ENCODE results near the gene CCSER2.
"Not testable (repeated sequence)": the region's sequence is repeated elsewhere in the genome, so short reads cannot be mapped to it uniquely, and the experiment has no call there.

CCSER2 gene

DNA sequence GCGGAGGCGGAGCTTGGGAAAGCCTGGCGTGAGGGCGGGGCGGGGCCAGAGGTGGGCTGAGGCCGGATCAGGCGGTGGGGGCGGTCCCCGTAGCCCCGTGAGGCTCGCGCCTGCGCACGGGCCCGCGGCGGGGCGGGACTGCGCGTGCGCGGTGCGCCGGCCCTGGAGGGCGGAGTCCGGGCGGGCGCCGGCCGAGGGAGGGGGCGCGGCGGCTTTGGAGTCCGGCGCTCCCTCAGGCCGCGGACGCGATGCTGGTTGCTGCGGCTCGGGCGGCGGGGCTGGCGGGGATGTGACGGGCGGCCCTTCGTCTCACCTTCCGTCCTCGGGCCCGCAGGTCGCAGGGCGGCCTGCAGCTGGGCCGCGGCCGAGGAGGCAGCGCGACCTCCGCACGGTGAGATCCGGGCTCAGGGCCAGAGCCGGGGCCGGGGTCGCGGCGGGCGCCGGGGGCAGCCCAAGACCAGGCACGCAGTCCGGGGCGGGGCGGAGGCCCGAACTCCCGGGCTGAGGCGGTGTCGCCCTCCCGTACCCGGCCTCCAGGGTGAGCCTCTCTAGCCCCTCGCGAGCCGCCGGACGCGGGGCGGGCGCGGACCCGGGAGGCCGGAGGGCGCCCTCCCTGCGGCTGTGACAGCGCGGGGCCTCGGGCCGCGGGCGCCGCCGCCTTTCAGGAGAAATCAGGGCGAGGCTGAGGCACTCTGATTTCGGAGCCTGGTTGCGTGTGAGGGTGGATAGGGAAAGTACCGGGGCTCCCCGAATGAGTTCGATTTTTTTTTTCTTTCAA is at the start of gene CCSER2:
Gene CCSER2, plus strand, starts transcription at position 172 of the 778 bp plus-strand sequence. CDS start 42,464 bp downstream, outside the sequence.
- H3K27me3 Mint-ChIP-seq (ENCODE audit: low read depth), result no peaks in the 10 kb centered on the region
- H3K4me3 Mint-ChIP-seq, result peak within 1 kb of the TSS; percentile 96 to 99 (median 98)
- H3K27ac Mint-ChIP-seq, result peak within 1 kb of the TSS; percentile 79 to 96 (median 94)
- H3K36me3 Mint-ChIP-seq (ENCODE audit: low read depth), result no peaks in the 10 kb centered on the region
- TF ChIP-seq, protein P1, sequence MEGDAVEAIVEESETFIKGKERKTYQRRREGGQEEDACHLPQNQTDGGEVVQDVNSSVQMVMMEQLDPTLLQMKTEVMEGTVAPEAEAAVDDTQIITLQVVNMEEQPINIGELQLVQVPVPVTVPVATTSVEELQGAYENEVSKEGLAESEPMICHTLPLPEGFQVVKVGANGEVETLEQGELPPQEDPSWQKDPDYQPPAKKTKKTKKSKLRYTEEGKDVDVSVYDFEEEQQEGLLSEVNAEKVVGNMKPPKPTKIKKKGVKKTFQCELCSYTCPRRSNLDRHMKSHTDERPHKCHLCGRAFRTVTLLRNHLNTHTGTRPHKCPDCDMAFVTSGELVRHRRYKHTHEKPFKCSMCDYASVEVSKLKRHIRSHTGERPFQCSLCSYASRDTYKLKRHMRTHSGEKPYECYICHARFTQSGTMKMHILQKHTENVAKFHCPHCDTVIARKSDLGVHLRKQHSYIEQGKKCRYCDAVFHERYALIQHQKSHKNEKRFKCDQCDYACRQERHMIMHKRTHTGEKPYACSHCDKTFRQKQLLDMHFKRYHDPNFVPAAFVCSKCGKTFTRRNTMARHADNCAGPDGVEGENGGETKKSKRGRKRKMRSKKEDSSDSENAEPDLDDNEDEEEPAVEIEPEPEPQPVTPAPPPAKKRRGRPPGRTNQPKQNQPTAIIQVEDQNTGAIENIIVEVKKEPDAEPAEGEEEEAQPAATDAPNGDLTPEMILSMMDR (IDR thresholded peaks at IDR 0.05; ENCODE audit: unreplicated experiment in 3 of 3), result peak in 1 of 3 experiments; percentile 7
- peaks cover 34% of the 10 kb centered on the region for H3K4me1 Mint-ChIP-seq
- no peaks in the 10 kb centered on the region for H3K9me3 Mint-ChIP-seq

DNA sequence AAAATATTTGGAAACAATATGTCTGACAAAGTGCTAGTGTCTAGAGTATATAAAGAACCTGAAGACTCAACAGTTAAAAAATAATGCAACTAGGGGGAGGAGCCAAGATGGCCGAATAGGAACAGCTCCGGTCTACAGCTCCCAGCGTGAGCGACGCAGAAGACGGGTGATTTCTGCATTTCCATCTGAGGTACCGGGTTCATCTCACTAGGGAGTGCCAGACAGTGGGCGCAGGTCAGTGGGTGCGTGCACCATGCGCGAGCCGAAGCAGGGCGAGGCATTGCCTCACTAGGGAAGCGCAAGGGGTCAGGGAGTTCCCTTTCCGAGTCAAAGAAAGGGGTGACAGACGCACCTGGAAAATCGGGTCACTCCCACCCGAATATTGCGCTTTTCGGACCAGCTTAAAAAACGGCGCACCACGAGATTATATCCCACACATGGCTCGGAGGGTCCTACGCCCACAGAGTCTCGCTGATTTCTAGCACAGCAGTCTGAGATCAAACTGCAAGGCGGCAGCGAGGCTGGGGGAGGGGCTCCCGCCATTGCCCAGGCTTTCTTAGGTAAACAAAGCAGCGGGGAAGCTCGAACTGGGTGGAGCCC is 48.4 kb upstream of the CCSER2 start:
- H3K27ac Mint-ChIP-seq, result peak overlapping the region in 1 of 3 experiments; percentile 69
- H3K4me1 Mint-ChIP-seq; H3K36me3 Mint-ChIP-seq (ENCODE audit: low read depth): not testable (repeated sequence)
- peaks cover 10% of the 10 kb centered on the region for H3K9me3 Mint-ChIP-seq
- peaks cover 12% of the 10 kb centered on the region for H3K27me3 Mint-ChIP-seq (ENCODE audit: low read depth)
- H3K4me3 Mint-ChIP-seq, result peak overlapping the region; percentile 81 to 89 (median 86)

DNA sequence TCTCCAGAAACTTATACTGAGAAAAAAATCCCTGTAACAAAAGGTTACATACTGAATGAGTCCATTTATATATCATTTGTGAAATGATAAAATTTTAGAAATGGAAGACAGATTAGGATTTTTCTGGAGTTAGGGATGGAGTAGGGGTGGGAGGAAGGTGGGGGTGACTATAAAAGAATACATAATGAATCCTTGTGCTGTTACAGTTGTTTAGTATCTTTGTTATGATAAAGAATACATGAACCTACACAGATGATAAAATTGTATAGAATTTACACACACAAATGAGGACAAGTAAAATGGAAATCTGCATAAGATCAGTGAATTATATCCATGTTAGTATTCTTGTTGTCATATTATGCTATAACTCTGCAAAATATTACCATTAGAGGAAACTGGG is 41.7 kb upstream of the CCSER2 start:
- TF ChIP-seq, protein P1 (IDR thresholded peaks at IDR 0.05; ENCODE audit: unreplicated experiment in 3 of 3), result no peak
- H3K4me1 Mint-ChIP-seq, result no peaks in the 10 kb centered on the region
- H3K27ac Mint-ChIP-seq, result no peak overlapping the region
- no peak overlapping the region for H3K4me3 Mint-ChIP-seq
- H3K9me3 Mint-ChIP-seq, result no peaks in the 10 kb centered on the region
- no peaks in the 10 kb centered on the region for H3K36me3 Mint-ChIP-seq (ENCODE audit: low read depth)
- peaks cover 9% of the 10 kb centered on the region for H3K27me3 Mint-ChIP-seq (ENCODE audit: low read depth)

DNA sequence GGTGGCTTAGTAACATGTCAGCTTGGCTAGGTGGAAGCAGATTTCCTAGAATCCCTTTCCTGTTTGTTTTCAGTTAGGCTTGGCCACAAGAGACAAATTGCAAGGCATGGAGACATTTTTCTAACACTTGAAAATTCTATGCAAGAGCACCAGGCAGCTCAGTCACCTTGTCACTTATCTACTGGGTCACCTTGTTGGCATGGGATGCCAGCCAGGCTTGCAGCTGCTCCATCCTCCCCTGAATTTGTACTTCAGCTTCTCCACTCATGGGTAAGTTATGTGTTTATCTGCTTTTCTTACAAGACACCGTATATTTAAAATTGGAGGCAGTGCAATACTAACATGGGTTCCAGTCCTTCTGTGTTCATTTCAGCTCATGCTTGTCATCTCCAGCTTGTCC is 40.2 kb upstream of the CCSER2 start:
- TF ChIP-seq, protein P1 (IDR thresholded peaks at IDR 0.05; ENCODE audit: unreplicated experiment in 3 of 3), result no peak
- Mint-ChIP-seq H3K9me3 (no peaks in the 10 kb centered on the region), H3K27ac (no peak overlapping the region), H3K4me3 (no peak overlapping the region), H3K27me3 (ENCODE audit: low read depth) (peaks cover 9% of the 10 kb centered on the region), H3K36me3 (ENCODE audit: low read depth) (no peaks in the 10 kb centered on the region), H3K4me1 (no peaks in the 10 kb centered on the region)

- peaks cover 12% of the 10 kb centered on the region for H3K27me3 Mint-ChIP-seq (ENCODE audit: low read depth)
- H3K4me3 Mint-ChIP-seq, result no peak overlapping the region
- H3K4me1 Mint-ChIP-seq, result peaks cover 4% of the 10 kb centered on the region
- H3K9me3 Mint-ChIP-seq, result no peaks in the 10 kb centered on the region
- TF ChIP-seq, protein P1 (IDR thresholded peaks at IDR 0.05; ENCODE audit: unreplicated experiment in 3 of 3), result no peak
- no peak overlapping the region for H3K27ac Mint-ChIP-seq
- no peaks in the 10 kb centered on the region for H3K36me3 Mint-ChIP-seq (ENCODE audit: low read depth)
Observed at GRCh38 chr10:84289521-84290200, 38.7 kb upstream of the CCSER2 start.

- no peaks in the 10 kb centered on the region for H3K9me3 Mint-ChIP-seq
- H3K27ac Mint-ChIP-seq, result no peak overlapping the region
- peaks cover 4% of the 10 kb centered on the region for H3K4me1 Mint-ChIP-seq
- H3K4me3 Mint-ChIP-seq, result no peak overlapping the region
- no peaks in the 10 kb centered on the region for H3K36me3 Mint-ChIP-seq (ENCODE audit: low read depth)
- TF ChIP-seq, protein P1 (IDR thresholded peaks at IDR 0.05; ENCODE audit: unreplicated experiment in 3 of 3), result no peak
- peaks cover 12% of the 10 kb centered on the region for H3K27me3 Mint-ChIP-seq (ENCODE audit: low read depth)
Observed at GRCh38 chr10:84290235-84290634, 38.2 kb upstream of the CCSER2 start.
